ENCODE data around the gene EEFSEC.

EEFSEC gene

DNA sequence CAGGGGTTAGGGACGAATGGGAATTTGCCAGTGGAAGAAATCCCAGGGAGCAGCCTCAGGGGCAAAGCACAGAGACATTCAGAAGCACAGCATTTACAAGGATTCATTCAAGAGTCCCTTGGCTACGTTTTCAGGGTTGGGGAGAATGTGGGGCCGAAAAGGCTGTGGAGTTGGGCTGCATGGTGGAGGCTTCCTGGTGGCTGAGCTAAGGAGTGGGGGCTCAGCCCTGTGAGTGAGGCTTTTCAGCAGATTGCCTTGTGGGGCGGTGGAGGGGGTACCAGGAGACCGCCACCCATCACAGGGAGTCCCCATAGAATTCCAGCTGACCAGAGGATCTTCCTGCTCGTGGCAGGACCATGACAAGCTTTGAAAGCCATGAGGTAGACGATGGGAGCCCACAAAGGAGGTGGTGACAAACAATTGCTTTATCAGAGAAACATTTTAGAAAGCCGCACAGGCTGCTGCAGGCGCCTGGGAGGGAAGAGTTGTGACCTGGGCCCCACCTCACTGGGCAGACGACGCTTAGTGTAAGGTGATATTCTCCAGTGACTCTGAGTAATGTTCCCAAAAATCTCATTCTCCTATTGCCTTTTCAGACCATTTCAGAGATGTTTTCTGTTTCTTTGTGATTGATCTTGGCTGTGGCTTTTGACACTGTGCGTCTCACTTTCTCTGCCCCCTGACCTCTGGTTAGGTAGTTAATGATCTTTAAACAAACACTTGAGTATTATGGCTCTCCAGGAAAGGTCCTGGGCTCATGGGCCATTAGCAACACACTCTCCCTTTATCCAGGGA is 185.5 kb downstream of the EEFSEC start:
- H3K27me3 ChIP-seq (replicated peaks; ENCODE audit: control insufficient read depth, insufficient read depth, low read length), result no peaks in the 10 kb centered on the region
- H3K36me3 ChIP-seq (ENCODE audit: control insufficient read depth, insufficient read depth, low read length), result peaks cover 4% of the 10 kb centered on the region
- H3K4me3 ChIP-seq (replicated peaks; ENCODE audit: low read depth, low read length), result no peak overlapping the region
- no peak for DNase-seq (ENCODE audit: extremely low read depth, insufficient read length)
- TF ChIP-seq, protein P1, sequence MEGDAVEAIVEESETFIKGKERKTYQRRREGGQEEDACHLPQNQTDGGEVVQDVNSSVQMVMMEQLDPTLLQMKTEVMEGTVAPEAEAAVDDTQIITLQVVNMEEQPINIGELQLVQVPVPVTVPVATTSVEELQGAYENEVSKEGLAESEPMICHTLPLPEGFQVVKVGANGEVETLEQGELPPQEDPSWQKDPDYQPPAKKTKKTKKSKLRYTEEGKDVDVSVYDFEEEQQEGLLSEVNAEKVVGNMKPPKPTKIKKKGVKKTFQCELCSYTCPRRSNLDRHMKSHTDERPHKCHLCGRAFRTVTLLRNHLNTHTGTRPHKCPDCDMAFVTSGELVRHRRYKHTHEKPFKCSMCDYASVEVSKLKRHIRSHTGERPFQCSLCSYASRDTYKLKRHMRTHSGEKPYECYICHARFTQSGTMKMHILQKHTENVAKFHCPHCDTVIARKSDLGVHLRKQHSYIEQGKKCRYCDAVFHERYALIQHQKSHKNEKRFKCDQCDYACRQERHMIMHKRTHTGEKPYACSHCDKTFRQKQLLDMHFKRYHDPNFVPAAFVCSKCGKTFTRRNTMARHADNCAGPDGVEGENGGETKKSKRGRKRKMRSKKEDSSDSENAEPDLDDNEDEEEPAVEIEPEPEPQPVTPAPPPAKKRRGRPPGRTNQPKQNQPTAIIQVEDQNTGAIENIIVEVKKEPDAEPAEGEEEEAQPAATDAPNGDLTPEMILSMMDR (IDR thresholded peaks at IDR 0.05; ENCODE audit: insufficient read depth, low read length, poor library complexity, severe bottlenecking), result no peak

DNA sequence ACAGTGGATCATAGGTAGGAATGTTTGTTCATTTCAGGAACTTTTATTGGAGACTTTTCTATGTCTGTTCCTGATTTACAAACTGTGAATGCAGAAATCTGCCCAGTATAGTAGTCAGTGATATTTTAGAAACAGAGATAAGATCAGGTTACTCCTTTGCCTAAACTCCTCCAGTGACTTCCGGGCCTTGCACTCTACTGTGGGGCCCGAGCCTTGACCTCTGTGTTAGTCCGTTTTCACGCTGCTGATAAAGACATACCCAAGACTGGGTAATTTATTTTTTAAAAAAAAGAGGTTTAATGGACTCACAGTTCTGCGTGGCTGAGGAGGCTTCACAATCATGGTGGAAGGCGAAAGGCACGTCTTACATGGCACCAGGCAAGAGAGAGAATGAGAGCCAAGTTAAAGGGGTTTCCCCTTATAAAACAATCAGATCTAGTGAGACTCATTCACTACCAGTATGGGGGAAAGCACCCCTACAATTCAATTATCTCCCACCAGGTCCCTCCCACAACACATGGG is 186.3 kb downstream of the EEFSEC start:
- no peak for DNase-seq (ENCODE audit: extremely low read depth, insufficient read length)
- H3K27me3 ChIP-seq (replicated peaks; ENCODE audit: control insufficient read depth, insufficient read depth, low read length), result no peaks in the 10 kb centered on the region
- peaks cover 4% of the 10 kb centered on the region for H3K36me3 ChIP-seq (ENCODE audit: control insufficient read depth, insufficient read depth, low read length)
- TF ChIP-seq, protein P1 (IDR thresholded peaks at IDR 0.05; ENCODE audit: insufficient read depth, low read length, poor library complexity, severe bottlenecking), result no peak
- no peak overlapping the region for H3K4me3 ChIP-seq (replicated peaks; ENCODE audit: low read depth, low read length)

DNA sequence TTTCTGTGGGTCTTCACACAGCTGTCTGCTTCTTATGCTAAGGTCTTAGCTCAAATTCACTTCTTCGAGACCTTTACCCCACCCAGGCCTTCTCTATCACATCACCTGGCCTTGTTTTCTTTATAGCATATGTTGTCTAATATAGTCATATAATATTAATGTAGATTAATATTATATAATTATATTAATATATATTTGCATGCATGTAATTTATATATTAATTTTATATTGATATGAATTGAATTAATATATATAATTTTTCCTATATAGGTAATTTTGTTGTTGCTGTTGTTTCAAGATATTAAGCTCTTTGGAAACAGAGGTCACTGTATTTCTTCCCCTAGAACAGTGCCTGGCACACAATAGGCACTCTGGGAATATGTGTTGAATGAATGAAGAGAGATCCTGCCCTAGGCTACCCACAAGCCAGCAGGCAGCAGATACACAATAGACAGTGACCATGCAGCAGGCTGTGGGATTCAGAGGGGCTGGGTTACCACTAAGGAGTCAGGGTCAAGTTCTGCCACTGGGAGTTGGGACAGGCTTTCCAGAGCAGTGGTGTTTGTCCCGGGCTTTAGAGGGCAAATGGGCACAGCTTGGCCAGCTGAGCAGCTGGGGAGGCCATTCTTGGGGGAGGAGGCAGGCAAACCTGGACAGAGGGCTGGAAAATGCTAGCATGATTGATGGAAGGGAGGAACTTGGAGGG is 187.1 kb downstream of the EEFSEC start:
- peaks cover 4% of the 10 kb centered on the region for H3K36me3 ChIP-seq (ENCODE audit: control insufficient read depth, insufficient read depth, low read length)
- H3K4me3 ChIP-seq (replicated peaks; ENCODE audit: low read depth, low read length), result no peak overlapping the region
- DNase-seq (ENCODE audit: extremely low read depth, insufficient read length), result no peak
- H3K27me3 ChIP-seq (replicated peaks; ENCODE audit: control insufficient read depth, insufficient read depth, low read length), result no peaks in the 10 kb centered on the region
- TF ChIP-seq, protein P1 (IDR thresholded peaks at IDR 0.05; ENCODE audit: insufficient read depth, low read length, poor library complexity, severe bottlenecking), result no peak

DNA sequence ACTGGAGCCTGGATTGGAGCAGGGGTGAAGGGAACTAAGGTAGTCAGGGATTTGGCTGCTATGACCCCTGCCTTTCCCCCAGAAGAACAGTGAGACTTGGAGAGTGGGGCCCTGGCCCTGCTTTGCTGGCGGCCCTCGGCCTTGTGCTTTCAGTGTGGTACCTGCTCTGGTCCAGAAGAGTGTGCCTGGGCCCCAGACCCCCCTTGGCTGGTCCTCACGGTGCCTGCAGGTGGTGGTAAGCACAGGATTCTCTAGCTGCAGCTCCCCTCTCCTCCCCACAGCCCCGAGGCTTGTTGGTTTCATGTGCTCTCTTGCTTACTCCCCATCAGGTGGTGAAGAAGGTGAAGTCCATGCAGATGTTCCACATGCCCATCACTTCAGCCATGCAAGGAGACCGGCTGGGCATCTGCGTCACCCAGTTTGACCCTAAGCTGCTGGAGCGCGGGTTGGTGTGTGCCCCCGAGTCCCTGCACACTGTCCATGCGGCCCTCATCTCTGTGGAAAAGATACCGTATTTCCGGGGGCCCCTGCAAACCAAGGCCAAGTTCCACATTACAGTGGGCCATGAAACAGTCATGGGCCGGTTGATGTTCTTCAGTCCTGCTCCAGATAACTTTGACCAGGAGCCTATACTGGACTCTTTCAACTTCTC is 187.7 kb downstream of the EEFSEC start:
- peaks cover 4% of the 10 kb centered on the region for H3K36me3 ChIP-seq (ENCODE audit: control insufficient read depth, insufficient read depth, low read length)
- no peaks in the 10 kb centered on the region for H3K27me3 ChIP-seq (replicated peaks; ENCODE audit: control insufficient read depth, insufficient read depth, low read length)
- TF ChIP-seq, protein P1 (IDR thresholded peaks at IDR 0.05; ENCODE audit: insufficient read depth, low read length, poor library complexity, severe bottlenecking), result no peak
- H3K4me3 ChIP-seq (replicated peaks; ENCODE audit: low read depth, low read length), result no peak overlapping the region
- no peak for DNase-seq (ENCODE audit: extremely low read depth, insufficient read length)

DNA sequence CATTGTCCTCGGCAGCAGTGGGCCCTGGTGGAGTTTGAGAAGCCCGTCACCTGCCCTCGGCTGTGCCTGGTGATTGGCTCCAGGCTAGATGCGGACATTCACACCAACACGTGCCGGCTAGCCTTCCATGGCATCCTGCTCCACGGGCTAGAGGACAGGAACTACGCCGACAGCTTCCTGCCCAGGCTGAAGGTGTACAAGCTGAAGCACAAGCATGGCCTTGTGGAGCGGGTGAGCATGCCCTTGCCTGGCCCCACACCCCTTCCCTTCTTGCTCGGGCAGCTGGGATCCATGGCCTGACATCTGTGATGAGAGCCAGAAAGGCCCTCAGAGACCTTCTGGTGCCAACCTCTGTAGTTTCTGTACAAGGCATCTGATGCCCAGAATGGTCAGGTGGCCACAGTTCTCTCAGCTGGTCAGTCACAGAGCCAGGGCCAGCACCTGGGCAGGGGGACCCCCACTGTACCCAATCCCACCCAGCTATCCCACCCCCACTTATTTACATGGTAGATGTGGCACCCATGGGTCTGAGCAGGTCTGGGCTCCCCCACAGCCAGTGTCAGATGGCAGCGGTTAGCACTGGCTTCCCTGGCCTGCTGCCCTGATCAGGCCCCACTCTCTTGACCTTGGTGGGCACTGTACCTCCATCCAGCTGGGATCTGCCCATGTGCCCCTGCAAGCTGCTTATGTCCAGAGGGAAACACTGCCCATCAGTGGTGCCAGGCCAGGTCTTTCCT is 188.5 kb downstream of the EEFSEC start:
- no peak for DNase-seq (ENCODE audit: extremely low read depth, insufficient read length)
- TF ChIP-seq, protein P1 (IDR thresholded peaks at IDR 0.05; ENCODE audit: insufficient read depth, low read length, poor library complexity, severe bottlenecking), result no peak
- H3K36me3 ChIP-seq (ENCODE audit: control insufficient read depth, insufficient read depth, low read length), result peaks cover 4% of the 10 kb centered on the region
- H3K4me3 ChIP-seq (replicated peaks; ENCODE audit: low read depth, low read length), result no peak overlapping the region
- H3K27me3 ChIP-seq (replicated peaks; ENCODE audit: control insufficient read depth, insufficient read depth, low read length), result no peaks in the 10 kb centered on the region
